ENCODE measurements around the gene CTPS2.

GRCh38 chrX:16552546-16552945 lies 159.9 kb downstream of the CTPS2 start:
- TF ChIP-seq POLR2AphosphoS5 (IDR thresholded peaks at IDR 0.05) (no peak), CTCF (IDR thresholded peaks at IDR 0.05) (no peak)

All from breast epithelium (tissue), 3 donors.